K562 (cell line): ENCODE measurements around the gene KCNJ9.

ENCODE experiments used
- SIRT6 ChIP-seq: IDR thresholded peaks from one replicate; pipeline ENCODE4 v1.6.1; 2012; ENCODE audit warnings: low read depth, mild to moderate bottlenecking, control low read depth, inconsistent platforms, low read length, moderate library complexity
- ZFP36 ChIP-seq: fragments of 150-350 bp; IDR thresholded peaks from 2 replicates; pipeline ENCODE4 v1.6.1; 2018; ENCODE audit warnings: low read length, low read depth; ENCODE audit not compliant: partially characterized antibody

DNA sequence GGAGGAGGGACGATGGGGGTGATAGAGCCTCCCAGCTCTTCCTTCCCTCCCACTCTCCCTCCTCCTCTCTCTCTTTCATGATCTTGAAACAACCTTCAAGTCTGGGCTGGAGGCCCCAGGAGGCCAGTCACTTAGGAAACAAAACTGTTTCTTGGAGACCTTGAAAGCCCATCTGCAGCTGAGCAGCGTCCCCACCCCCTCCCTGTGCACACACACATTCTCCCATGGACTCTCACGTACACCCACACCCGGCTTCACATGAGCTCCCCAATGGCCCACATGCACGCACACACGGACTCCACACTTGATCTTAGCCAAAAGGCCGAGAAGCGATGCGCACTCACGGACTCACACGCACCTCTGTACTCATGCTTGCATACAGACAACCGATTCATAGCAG lies 31.0 kb downstream of the KCNJ9 start:
- TF ChIP-seq ZFP36 (no peak), SIRT6 (no peak)
